DND-41 (cell line): ENCODE data around the gene FIG4.

Experiments
- EZH2 ChIP-seq: IDR thresholded peaks from 3 replicates; pipeline ENCODE4 v1.6.1; 2012; ENCODE audit warnings: borderline replicate concordance, low read depth, mild to moderate bottlenecking, moderate library complexity, low read length, inconsistent platforms; ENCODE audit not compliant: severe bottlenecking
- TF ChIP-seq, protein P1 (sequence below): IDR thresholded peaks from 2 replicates; pipeline ENCODE4 v1.5.1; 2012; ENCODE audit warnings: borderline replicate concordance, low read length, moderate library complexity, mild to moderate bottlenecking; ENCODE audit not compliant: poor library complexity, severe bottlenecking; ENCODE audit errors: extremely low read depth

DNA sequence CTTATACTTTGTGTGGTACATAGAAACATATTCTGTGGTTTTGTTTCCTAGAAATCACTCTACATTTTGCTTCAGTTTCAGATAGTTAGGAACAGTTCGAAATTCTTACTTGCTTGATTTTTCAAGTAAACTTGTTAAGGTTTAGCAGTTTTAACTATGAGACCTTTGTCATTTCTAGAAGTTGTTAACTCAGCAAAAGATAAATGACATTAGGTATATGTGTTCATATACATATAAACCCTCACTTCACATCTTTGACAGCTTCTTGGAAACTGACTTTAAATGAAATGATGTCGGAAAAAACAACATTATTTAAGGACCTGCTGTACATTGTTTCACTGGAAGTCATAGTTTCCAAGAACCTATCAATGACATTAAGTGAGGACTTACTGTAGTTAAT is 96.2 kb downstream of the FIG4 start:
- TF ChIP-seq, protein P1, sequence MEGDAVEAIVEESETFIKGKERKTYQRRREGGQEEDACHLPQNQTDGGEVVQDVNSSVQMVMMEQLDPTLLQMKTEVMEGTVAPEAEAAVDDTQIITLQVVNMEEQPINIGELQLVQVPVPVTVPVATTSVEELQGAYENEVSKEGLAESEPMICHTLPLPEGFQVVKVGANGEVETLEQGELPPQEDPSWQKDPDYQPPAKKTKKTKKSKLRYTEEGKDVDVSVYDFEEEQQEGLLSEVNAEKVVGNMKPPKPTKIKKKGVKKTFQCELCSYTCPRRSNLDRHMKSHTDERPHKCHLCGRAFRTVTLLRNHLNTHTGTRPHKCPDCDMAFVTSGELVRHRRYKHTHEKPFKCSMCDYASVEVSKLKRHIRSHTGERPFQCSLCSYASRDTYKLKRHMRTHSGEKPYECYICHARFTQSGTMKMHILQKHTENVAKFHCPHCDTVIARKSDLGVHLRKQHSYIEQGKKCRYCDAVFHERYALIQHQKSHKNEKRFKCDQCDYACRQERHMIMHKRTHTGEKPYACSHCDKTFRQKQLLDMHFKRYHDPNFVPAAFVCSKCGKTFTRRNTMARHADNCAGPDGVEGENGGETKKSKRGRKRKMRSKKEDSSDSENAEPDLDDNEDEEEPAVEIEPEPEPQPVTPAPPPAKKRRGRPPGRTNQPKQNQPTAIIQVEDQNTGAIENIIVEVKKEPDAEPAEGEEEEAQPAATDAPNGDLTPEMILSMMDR = no peak
- TF ChIP-seq EZH2 = no peak
